Measurements from ENCODE around the gene SLC7A14.

- TF ChIP-seq FOXP2 (optimal IDR thresholded peaks at IDR 0.05; ENCODE audit: borderline replicate concordance, extremely low read depth, extremely low read length, insufficient read depth) (no peak), SIN3A (IDR thresholded peaks at IDR 0.05; ENCODE audit: borderline replicate concordance, insufficient read depth, low read length) (no peak), TAF1 (IDR thresholded peaks at IDR 0.05; ENCODE audit: borderline replicate concordance, insufficient read depth, low read length) (no peak)
Observed at GRCh38 chr3:170467007-170467406, 118.9 kb downstream of the SLC7A14 start.

All from PFSK-1 (cell line).